HG03108 (cell line): ENCODE data around the gene TNFRSF12A.

Source experiments
- ATAC-seq: cut with Tn5 transposase; IDR thresholded peaks from one replicate; pipeline ENCODE4 v1.9.1; 2021; ENCODE audit warnings: moderate library complexity; ENCODE audit not compliant: unreplicated experiment

Gene TNFRSF12A

GRCh38 chr16:3025032-3026002, 5.1 kb downstream of the TNFRSF12A start:
- no peak for ATAC-seq

DNA sequence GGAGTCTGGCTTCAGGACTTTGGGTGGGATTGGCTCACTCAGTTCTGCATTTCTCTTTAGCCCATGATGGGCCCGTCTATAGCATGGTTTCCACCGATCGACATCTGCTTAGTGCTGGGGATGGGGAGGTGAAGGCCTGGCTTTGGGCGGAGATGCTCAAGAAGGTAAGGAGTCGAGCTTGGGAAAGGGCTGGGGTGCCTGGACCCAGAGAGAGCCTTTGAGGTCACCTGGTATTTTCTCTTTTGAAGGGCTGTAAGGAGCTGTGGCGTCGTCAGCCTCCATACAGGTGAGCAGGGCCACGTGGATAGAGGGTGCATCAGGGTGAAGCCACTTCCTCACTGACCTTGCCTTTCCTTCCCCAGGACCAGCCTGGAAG, 5.8 kb downstream of the TNFRSF12A start:
- no peak for ATAC-seq

GRCh38 chr16:3026609-3027488, 6.7 kb downstream of the TNFRSF12A start:
- no peak for ATAC-seq

DNA sequence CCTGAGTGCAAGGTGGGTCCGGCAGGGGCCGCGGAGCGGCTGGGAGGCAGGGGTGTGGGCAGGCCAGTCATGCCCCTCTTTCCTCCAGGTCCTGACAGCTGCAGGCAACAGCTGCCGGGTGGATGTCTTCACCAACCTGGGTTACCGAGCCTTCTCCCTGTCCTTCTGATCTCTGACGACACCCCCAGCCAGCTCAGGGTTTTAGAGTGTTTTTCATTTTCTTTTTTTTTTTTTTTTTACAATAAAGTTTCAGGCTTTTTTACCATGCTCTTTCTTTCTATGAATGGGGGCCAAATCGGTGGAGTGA, 7.3 kb downstream of the TNFRSF12A start:
- ATAC-seq = no peak

GRCh38 chr16:3027983-3028715, 8.0 kb downstream of the TNFRSF12A start:
- ATAC-seq = peak; percentile 31

DNA sequence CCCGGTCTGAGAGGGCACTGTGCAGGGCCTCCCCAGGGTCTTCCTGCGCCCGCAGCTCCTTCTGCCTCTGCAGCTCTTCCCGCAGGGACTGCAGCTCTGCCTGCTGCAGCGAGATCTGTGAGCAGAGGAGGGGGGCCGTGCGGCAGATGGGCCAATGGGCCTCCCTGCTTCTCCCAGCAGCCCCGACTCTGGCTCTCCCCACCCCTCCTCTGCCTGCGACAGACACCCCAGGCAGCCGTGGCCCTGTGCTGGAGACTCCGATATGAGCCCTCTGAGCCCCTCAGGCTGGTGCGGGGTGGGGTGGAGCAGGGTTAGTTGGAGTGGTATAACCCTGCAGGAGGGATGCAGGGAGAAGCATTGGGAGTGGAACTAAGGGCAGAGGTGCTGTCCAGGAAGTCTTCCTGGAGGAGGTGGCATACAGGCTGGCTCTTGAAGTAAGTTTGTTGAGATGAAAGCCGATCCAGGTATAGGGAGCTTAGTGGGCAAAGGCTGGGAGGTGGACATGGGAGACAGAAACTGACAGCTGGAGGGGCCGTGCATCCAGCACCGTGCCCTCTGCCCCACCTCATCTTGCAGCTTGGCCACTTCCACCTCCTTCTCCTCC, 8.7 kb downstream of the TNFRSF12A start:
- no peak for ATAC-seq

- ATAC-seq = no peak
These were observed 9.5 kb downstream of the TNFRSF12A start for GRCh38 chr16:3029491-3030221.

GRCh38 chr16:3030222-3031212, 10.3 kb downstream of the TNFRSF12A start:
- ATAC-seq = no peak

DNA sequence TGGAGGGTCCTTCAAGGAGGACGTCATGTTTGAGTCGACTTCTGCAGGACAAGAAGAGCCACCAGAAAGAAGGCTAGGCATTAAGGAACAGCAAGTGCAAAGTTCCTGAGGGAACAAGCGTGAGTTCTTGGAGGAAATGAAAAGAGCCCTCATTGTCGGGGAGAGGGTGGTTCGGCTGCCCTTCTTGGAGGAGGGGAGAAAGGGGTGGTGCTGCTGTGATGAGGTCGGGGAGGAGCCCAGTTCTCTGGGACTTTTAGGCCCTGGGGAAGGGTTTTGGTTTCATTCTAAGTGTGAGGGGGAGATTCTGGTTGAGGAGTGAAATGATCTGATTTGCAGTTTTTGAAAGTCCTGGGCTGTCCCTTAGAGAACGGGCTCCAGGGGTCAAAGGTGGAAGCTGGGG, 12.5 kb downstream of the TNFRSF12A start:
- ATAC-seq = no peak

- no peak for ATAC-seq
These were observed 15.3 kb downstream of the TNFRSF12A start for GRCh38 chr16:3035289-3035971.

DNA sequence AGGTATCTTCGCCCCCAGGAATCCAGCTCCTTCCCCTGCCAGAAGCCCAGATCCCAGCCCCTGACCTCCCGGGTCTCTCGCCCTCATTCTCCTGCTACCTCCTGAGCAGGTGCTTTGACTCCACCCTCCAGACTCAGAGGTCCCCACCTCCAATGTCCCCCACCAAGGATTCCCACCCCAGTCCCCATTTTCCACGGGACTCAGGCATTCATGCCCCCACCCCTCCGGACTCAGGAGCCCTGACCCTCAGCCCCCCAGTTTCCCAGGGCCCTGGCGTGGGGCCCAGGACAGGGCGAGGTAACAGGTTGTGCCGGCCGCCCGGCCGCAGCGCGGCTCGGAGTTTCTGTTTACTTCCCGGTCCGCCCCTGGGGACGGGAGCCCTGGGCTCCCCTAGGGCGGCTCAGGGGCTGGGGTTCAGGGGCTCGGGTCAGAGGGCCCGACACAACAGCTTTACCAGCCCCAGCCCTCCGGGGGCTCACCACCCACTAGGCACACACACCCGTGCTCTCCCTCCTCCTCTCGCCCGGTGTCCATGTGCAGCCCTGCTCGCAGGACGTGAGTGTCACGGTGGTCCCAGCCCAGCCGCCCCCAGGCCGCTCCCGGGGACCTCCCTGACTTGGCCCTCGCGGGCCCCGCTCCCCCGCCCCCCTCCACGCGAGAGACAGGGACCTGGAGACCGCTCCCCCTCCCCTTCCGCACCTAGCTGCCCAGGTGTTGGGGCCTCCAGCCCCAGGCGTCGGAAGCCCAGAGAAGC, 16.0 kb downstream of the TNFRSF12A start:
- ATAC-seq = no peak

DNA sequence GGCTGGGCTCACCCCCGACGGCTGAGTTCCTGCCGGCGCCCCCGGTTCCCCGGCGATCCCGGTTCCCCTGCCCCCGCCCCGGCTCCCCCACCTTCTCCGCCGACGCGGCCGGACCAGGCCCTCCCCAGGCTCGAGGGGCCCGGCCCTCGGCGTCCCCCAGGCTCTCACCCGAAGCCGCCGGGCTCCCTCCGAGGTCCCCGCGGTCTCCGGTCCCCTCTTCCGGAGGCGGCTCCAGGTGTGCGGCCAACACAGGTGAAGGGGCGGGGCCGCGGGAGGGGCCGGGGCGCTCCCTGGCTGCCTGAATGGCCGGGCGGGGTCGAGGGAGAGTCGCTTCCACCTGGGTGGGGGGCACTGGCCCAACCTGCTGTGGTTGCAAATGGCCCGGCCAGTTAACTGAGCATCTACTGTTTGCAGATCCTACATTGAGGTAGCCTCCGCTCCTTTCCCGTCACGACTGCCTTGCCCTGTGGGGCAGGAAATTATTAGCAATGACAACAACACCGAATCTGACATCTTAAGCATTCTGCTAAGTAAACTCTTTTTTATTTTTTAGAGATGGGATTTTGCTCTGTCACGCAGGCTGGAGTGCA, 16.7 kb downstream of the TNFRSF12A start, which contains the start of gene BICDL2:
BICDL2 (minus strand) TSS at position 219 of the 590 bp plus-strand sequence. CDS start 1,448 bp downstream, outside the sequence.
- ATAC-seq = no peak

DNA sequence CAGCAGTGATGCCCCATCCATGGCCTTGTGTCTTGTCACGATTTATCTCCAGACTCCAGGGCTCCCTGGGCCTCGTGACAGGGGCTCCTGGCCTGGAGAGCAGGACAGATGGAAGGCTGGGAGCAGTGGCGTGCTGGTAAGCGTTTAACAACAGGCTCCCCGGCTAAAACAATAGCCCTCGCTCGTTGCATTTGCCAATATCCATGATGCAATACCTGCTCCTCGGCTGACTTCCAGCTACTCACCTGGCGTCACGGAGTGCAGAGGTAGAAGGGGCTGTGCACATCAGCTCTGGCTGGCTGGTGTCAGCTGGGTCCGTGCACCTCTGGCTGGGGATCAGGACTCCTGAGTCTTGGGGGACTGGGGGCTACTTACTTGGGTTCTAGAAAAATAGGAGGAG, 18.1 kb downstream of the TNFRSF12A start:
- no peak for ATAC-seq

GRCh38 chr16:3038896-3039295, 18.7 kb downstream of the TNFRSF12A start:
- ATAC-seq = no peak

- ATAC-seq = no peak
These were observed 22.2 kb downstream of the TNFRSF12A start for GRCh38 chr16:3042376-3042775.

DNA sequence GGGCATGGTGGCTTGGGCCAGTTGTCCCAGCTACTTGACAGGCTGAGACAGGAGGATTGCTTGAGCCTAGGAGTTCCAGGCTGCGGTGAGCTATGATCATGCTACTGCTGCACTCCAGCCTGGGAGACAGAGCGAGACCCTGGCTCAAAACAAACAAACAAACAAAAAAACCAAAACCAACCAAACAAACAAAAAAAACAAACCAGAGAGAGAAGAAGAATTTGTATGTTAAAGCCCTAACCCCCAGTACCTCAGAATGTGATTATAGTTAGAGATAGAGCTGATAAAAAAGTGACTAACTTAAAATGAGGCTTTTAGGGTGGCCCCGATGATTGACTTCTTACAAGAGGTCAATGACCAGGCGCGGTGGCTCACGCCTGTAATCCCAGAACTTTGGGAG, 24.5 kb downstream of the TNFRSF12A start:
- no peak for ATAC-seq
